A673 (cell line): Measurements from ENCODE around the gene SNX24.

ENCODE experiments used
- CTCF ChIP-seq: fragments of 300-800, 200-600 bp; sonication (generic); conservative IDR thresholded peaks from 2 replicates; pipeline ENCODE4 v1.5.1; 2017; ENCODE audit warnings: low read depth, mild to moderate bottlenecking, antibody characterized with exemption, low read length, moderate library complexity, mixed read lengths
- EZH2 ChIP-seq: fragments of 200-600 bp; sonication (generic); IDR thresholded peaks from 2 replicates; pipeline ENCODE4 v1.6.1; 2017; ENCODE audit warnings: borderline replicate concordance, low read depth, mild to moderate bottlenecking, mixed read lengths, antibody characterized with exemption, low read length; ENCODE audit not compliant: poor library complexity, severe bottlenecking

- peak; percentile 68 for TF ChIP-seq CTCF
- TF ChIP-seq EZH2 = no peak
These were observed 51.3 kb downstream of the SNX24 start for GRCh38 chr5:122896598-122897282.
